K562 (cell line): ENCODE results near the gene TMEM95. TPM values are rescaled to one million over a fixed set of nuclear protein-coding genes. Genes with fewer than 3 reads are reported as not detected.
"Not testable (repeated sequence)": the region's sequence is repeated elsewhere in the genome, so short reads cannot be mapped to it uniquely, and the experiment has no call there.

Source experiments
- ATAC-seq: fragments of 200-7000 bp; cut with Tn5 transposase; 3 replicates; pipeline ENCODE4 v1.9.1; 2020; ENCODE audit warnings: moderate library complexity
- BruUV-seq: library from RNA; stranded (reverse); fragments of 400-500 nt; replicated peaks from 2 replicates; lab custom pipeline; 2021; lab: Mats Ljungman, UMichigan
- CTCF ChIA-PET: fragments of 300-600 bp; formaldehyde crosslinking; extraction: SDS; loops from one replicate; lab custom pipeline; 2021; ENCODE audit warnings: low intra/inter-chr PET ratio; lab: Yijun Ruan, JAX
- POLR2A ChIA-PET: fragments of 300-600, 350-650 bp; sonication (Branson Sonifier 250); formaldehyde crosslinking; extraction: SDS; loops from one replicate; lab custom pipeline; 2021; ENCODE audit warnings: antibody characterized with exemption, inconsistent platforms; lab: Yijun Ruan, JAX
- DNase-seq, 4 experiments: peaks; one replicate each; pipeline versions ENCODE4 v3.0.0 to v3.0.0-alpha.2; 2011 to 2018; ENCODE audit warnings: low spot score in 3 of 4, mixed read lengths in 3 of 4; ENCODE audit errors: extremely low read depth in 1 of 4
- FAIRE-seq: peaks from 2 replicates; lab custom pipeline; 2011; peaks lifted over from hg19 to GRCh38; lab: Jason Lieb, UNC
- H2AFZ ChIP-seq: 2 replicates; pipeline ENCODE4 v1.6.0; 2011; ENCODE audit warnings: low read depth, low read length, control low read depth, inconsistent platforms
- H3K27ac ChIP-seq: fragments of 200-600 bp; 3 replicates; pipeline ENCODE4 v1.8.0; 2011; ENCODE audit warnings: low read depth, mild to moderate bottlenecking, control low read depth, inconsistent platforms, low read length, moderate library complexity, mixed read lengths; ENCODE audit errors: extremely low read depth
- H3K27me3 ChIP-seq, 2 experiments: fragments of 300-600 bp in 1 of 2; 2 replicates in 1 of 2; 3 replicates in 1 of 2; pipeline versions ENCODE4 v1.6.0 to v1.8.0; 2011; ENCODE audit warnings: inconsistent platforms in 2 of 2, low read length in 2 of 2, mild to moderate bottlenecking in 1 of 2, mixed read lengths in 1 of 2, moderate library complexity in 1 of 2; ENCODE audit not compliant: control insufficient read depth in 2 of 2, insufficient read depth in 2 of 2
- H3K36me3 ChIP-seq: fragments of 300-600 bp; 3 replicates; pipeline ENCODE4 v1.8.0; 2011; ENCODE audit warnings: mild to moderate bottlenecking, low read length, inconsistent platforms; ENCODE audit not compliant: control insufficient read depth, insufficient read depth
- H3K4me1 ChIP-seq, 2 experiments: fragments of 200-600 bp in 1 of 2; replicated peaks in 1 of 2; 2 replicates in 1 of 2; 3 replicates in 1 of 2; pipeline versions ENCODE4 v1.5.1 to v1.8.0; 2011; ENCODE audit warnings: inconsistent platforms in 2 of 2, low read length in 2 of 2, mild to moderate bottlenecking in 1 of 2, mixed read lengths in 1 of 2, moderate library complexity in 1 of 2; ENCODE audit not compliant: control insufficient read depth in 2 of 2, insufficient read depth in 2 of 2
- H3K4me2 ChIP-seq: 2 replicates; pipeline ENCODE4 v1.6.1; 2011; ENCODE audit warnings: low read length, control low read depth, inconsistent platforms, mixed read lengths; ENCODE audit not compliant: insufficient read depth
- H3K4me3 ChIP-seq: fragments of 200-600 bp; sonication (generic), shearing (Covaris generic); 2 replicates; pipeline ENCODE4 v1.5.1; 2016; ENCODE audit warnings: control low read depth, inconsistent platforms
- H3K79me2 ChIP-seq: fragments of 200-600 bp; 3 replicates; pipeline ENCODE4 v1.8.0; 2011; ENCODE audit warnings: low read length, inconsistent platforms; ENCODE audit not compliant: control insufficient read depth, insufficient read depth
- H3K9ac ChIP-seq, 2 experiments: 2 replicates each; pipeline versions ENCODE4 v1.6.0 to v1.6.1; 2011; ENCODE audit warnings: low read depth in 2 of 2, low read length in 2 of 2, control low read depth in 1 of 2, inconsistent platforms in 1 of 2, mild to moderate bottlenecking in 1 of 2, mixed read lengths in 1 of 2; ENCODE audit not compliant: insufficient read depth in 1 of 2
- H3K9me1 ChIP-seq: one replicate; pipeline ENCODE4 v1.6.0; 2011; ENCODE audit warnings: inconsistent platforms, mild to moderate bottlenecking, low read length, moderate library complexity; ENCODE audit not compliant: control insufficient read depth, insufficient read depth
- H3K9me3 ChIP-seq: replicated peaks from 2 replicates; pipeline ENCODE4 v1.5.1; 2011; ENCODE audit warnings: low read depth, low read length, inconsistent platforms; ENCODE audit not compliant: control insufficient read depth, insufficient read depth
- H4K20me1 ChIP-seq: replicated peaks from 2 replicates; pipeline ENCODE4 v1.6.1; 2011; ENCODE audit warnings: low read length, inconsistent platforms, mixed read lengths; ENCODE audit not compliant: control insufficient read depth, insufficient read depth
- GABPB2 ChIP-seq: fragments of 250-450 bp; sonication (Bioruptor Pico); conservative IDR thresholded peaks from 2 replicates; pipeline ENCODE4 v1.5.1; 2021; ENCODE audit warnings: mild to moderate bottlenecking
- MBD2 ChIP-seq: sonication (generic); IDR thresholded peaks from 2 replicates; pipeline ENCODE4 v1.6.1; 2016; ENCODE audit warnings: low read depth, borderline replicate concordance
- SIN3B ChIP-seq: fragments of 450-650 bp; IDR thresholded peaks from 2 replicates; pipeline ENCODE4 v1.6.1; 2017; ENCODE audit warnings: low read depth, mild to moderate bottlenecking, moderate library complexity
- WGBS: fragments of 100-300 bp; shearing (Covaris generic); methylation state at CpG from one replicate; pipeline ENCODE4 v1.1.6; 2016; ENCODE audit warnings: low coverage, mixed read lengths; ENCODE audit not compliant: insufficient coverage; ENCODE audit errors: missing lambda C conversion rate; 5-methylcytosine and 5-hydroxymethylcytosine counted together
- in situ Hi-C: fragments of 300-500 bp; cut with MboI; formaldehyde crosslinking; loops from 4 replicates; pipeline ENCODE4 v1.15.0; 2018; ENCODE audit warnings: inconsistent platforms, mixed read lengths
- intact Hi-C: fragments of 100-400 bp; cut with micrococcal nuclease; formaldehyde crosslinking; loops from 2 replicates; pipeline ENCODE4 v1.14.2; 2022
- polyA plus RNA-seq, 8 experiments: library from polyadenylated mRNA; depleted of rRNA in 4 of 8; stranded (reverse) in 5 of 8; unstranded in 3 of 8; fragments of >200 nt; fragmentation: Nextera tagmentation in 2 of 8; fragmentation: Illumina TruSeq in 1 of 8; extraction: Ambion mirVana in 2 of 8; extraction: Trizol in 1 of 8; gene quantifications; 2 replicates each; pipeline versions ENCODE4 v1.2.1 to v1.2.3, GENCODE V29; 2011 to 2014; ENCODE audit warnings: inconsistent platforms in 1 of 8, missing spikeins in 1 of 8
- total RNA-seq, 7 experiments: library from RNA; depleted of rRNA in 6 of 7; stranded (reverse); fragments of >200 nt in 6 of 7; fragmentation: Illumina TruSeq in 2 of 7; extraction: Trizol in 2 of 7; gene quantifications; 2 replicates each; pipeline versions ENCODE4 v1.2.1 to v1.2.3, GENCODE V29; 2011 to 2021; ENCODE audit warnings: low replicate concordance in 1 of 7
- TF ChIP-seq, protein P1 (sequence below): sonication (generic); formaldehyde crosslinking; IDR thresholded peaks from 2 replicates; pipeline ENCODE4 v1.8.1; 2023; ENCODE audit warnings: mild to moderate bottlenecking, missing genetic modification reagents, moderate library complexity

Gene TMEM95
- total and polyA plus RNA-seq, 9 of the 15 experiments (the other 6 are each of a cell fraction or from before 2014, with no cell fraction given) = not detected

DNA sequence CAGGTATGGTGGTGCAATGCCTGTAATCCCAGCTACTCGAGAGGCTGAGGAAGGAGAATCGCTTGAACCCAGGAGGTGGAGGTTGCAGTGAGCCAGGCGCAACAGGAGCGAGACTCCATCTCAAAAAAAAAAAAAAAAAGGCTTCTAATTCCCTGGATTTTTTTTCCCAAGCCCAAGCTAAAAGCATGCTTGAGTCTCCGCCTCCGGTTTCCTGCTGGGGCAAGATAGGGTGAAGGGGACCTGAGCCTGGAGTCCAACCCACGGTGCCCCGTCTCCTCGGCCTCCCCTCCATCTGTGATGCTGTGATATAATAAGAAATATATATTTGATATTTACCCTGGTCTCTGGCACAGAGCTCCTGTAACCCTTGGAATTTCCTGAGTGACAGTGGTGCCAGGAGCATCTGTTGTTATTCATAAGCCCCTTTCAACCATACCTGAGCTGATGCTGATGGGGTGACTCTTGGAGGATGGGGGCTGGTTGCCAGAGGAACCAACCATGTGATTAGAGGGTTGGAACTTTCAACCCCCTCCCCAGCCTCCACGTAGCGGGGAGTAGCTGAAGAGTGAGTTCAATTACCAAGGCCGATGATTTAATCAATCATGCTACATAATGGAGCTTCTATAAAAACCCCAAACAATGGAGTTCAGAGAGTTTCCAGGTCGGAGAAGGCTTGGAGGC is 13.1 kb downstream of the TMEM95 start (continued):
- TF ChIP-seq MBD2 (no peak), GABPB2 (CRISPR knock-in tag) (no peak)

GRCh38 chr17:7368599-7368994 is 13.6 kb downstream of the TMEM95 start:
- BruUV-seq, H3K4me1 ChIP-seq, FAIRE-seq, H4K20me1 ChIP-seq, intact Hi-C loops, H3K9me3 ChIP-seq, H3K27ac ChIP-seq, H3K27me3 ChIP-seq, H2AFZ ChIP-seq, H3K4me3 ChIP-seq, in situ Hi-C loops, H3K36me3 ChIP-seq, H3K4me2 ChIP-seq, DNase-seq, H3K9ac ChIP-seq, H3K79me2 ChIP-seq, ATAC-seq, CTCF ChIA-PET, H3K9me1 ChIP-seq: not testable (repeated sequence)
- WGBS = 25% methylated on average over 3 of the region's 5 CpGs
- POLR2A ChIA-PET = interaction anchor here (0.6 to 1.1 kb wide), 4 partner anchors 12 to 246 kb away, joined by 3 to 4 read pairs (median 3); partner anchors contain the start of gene POLR2A

GRCh38 chr17:7369825-7370224 is 14.9 kb downstream of the TMEM95 start:
- no peaks in the 10 kb centered on the region for H3K36me3 ChIP-seq
- no peaks in the 10 kb centered on the region; a peak in 1 of 5 replicates for H3K4me1 ChIP-seq
- H3K79me2 ChIP-seq = no peaks in the 10 kb centered on the region
- ChIA-PET POLR2A (no interaction called here), CTCF (no interaction called here)
- FAIRE-seq = no peak
- H4K20me1 ChIP-seq = no peaks in the 10 kb centered on the region
- no TSS peak for BruUV-seq
- H3K27ac ChIP-seq = no peak overlapping the region
- no peak for ATAC-seq
- intact Hi-C loops (no loop called here), in situ Hi-C loops (no loop called here)
- WGBS = 8% methylated on average over 5 of the region's 5 CpGs
- no peak overlapping the region for H3K4me3 ChIP-seq
- H3K4me2 ChIP-seq = no peak overlapping the region
- no peaks in the 10 kb centered on the region for H3K9me1 ChIP-seq
- DNase-seq = no peak
- TF ChIP-seq SIN3B = no peak
- TF ChIP-seq, protein P1, sequence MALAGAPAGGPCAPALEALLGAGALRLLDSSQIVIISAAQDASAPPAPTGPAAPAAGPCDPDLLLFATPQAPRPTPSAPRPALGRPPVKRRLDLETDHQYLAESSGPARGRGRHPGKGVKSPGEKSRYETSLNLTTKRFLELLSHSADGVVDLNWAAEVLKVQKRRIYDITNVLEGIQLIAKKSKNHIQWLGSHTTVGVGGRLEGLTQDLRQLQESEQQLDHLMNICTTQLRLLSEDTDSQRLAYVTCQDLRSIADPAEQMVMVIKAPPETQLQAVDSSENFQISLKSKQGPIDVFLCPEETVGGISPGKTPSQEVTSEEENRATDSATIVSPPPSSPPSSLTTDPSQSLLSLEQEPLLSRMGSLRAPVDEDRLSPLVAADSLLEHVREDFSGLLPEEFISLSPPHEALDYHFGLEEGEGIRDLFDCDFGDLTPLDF (CRISPR knock-in tag) = no peak
- peaks cover 3 to 4% of the 10 kb centered on the region in 2 experiments; a peak in 1 of 5 replicates for H3K27me3 ChIP-seq
- H2AFZ ChIP-seq = no peak overlapping the region
- no peak overlapping the region for H3K9ac ChIP-seq
- no peaks in the 10 kb centered on the region for H3K9me3 ChIP-seq
